ENCODE results near the gene SLC35F3.

SLC35F3 gene

DNA sequence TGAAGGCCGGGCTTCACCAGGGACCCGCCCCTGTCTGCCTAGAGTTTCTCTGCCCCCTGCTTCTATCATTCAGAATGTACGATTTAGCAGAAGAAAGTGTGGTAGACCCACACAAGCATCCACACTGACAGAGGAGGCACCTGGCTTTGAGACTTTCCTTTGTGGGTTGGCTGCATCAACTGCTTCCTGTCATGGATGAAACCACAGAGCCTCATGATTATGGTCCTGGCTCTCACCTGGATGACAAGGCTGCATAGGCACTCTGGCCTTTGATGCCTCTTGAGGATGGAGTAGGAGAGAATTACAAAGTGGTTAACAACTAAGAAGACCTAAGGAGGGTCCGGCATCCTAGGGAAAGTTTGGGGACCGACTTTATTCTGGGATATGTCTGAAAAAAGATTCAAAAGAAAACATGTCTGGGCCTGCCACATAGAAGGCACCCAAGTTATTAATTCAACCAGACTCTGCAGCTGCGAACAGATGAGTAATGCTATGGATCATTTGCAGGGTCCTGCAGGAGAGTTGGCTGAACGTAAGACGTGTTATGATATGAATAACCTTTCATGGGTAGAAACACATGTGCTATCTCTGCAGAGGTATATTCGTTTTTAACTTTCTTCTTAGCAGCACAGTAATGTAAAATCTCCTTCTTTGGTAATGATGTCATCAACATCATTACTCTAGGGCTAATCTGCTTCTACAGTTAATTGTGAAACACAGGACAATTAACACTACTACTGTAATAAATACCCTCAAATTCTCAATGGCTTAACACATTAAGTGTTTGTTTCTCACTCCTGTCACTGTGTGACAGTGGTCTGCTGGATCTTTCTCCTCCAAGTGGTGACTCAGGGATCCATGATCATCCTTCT lies 136.2 kb downstream of the SLC35F3 start:
- no peak for DNase-seq (ENCODE audit: low spot score)

- DNase-seq (ENCODE audit: low spot score), result no peak
Measured at GRCh38 chr1:234044079-234044478, 139.6 kb downstream of the SLC35F3 start.

GRCh38 chr1:234047123-234047522 lies 142.6 kb downstream of the SLC35F3 start:
- no peak for DNase-seq (ENCODE audit: low spot score)

DNA sequence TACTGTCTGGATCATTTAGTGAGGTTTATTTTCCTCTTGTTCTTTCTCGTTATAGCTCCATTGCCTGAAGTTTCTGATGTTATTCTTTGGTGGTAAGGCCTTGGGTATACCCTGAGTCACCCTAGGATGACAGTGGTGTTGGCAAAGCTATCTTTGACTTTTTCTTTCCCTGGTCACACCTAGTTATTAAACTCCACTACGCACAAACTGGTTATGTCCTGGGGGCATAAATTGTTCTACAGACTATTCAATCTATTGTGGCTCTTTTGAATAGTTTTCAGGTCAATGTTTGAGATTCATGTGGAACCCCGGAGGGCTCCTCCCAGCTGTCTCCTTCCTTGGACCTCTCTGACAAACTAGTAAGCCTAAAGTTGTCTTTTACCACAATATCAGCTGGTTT lies 157.7 kb downstream of the SLC35F3 start:
- no peak for DNase-seq (ENCODE audit: low spot score)

- peak; percentile 75 for DNase-seq (ENCODE audit: low spot score)
Measured at GRCh38 chr1:234065794-234066447, 161.4 kb downstream of the SLC35F3 start.

- DNase-seq (ENCODE audit: low spot score), result no peak
Measured at GRCh38 chr1:234067581-234068337, 163.3 kb downstream of the SLC35F3 start.

- DNase-seq (ENCODE audit: low spot score), result no peak
Measured at GRCh38 chr1:234069760-234070159, 165.3 kb downstream of the SLC35F3 start.

DNA sequence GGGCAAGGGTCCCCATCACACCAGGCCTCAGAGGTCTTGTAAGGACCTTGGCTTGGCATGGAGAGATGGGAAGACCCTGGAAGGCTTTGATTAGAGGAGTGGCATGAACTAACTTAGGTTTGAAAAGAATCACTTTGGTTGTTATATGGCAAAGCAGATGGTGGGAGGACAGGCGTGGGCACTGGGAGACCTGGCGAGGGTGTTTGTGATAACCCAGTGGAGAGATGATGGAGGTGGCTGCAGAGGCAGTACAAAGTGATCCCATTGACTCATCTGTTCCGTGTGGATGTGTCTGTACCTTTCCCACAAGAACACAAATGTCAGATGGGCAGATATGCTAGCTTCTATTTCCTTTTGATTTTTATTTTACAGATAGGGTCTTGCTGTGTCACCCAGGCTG lies 168.3 kb downstream of the SLC35F3 start:
- no peak for DNase-seq (ENCODE audit: low spot score)

- no peak for DNase-seq (ENCODE audit: low spot score)
Measured at GRCh38 chr1:234078143-234078542, 173.7 kb downstream of the SLC35F3 start.

DNA sequence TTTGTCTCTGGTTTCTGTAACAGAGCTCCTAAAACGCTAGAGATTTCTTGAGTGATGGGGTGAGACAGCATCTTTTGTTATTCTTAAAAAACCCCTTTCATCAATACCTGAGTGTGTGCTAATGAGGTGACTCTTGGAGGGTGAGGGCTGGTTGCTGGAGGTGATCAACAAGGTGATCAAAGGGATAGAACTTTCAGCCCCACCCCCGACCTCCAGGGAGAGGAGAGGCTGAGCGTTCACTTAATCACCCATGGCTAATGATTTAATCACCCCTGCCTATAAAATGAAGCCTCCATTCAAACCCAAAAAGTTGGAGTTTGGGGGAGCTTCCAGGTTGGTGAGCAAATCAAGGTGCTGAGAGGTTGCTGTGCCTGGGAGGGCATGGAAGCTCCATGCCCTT lies 175.4 kb downstream of the SLC35F3 start:
- no peak for DNase-seq (ENCODE audit: low spot score)

- DNase-seq (ENCODE audit: low spot score), result no peak
Measured at GRCh38 chr1:234083460-234083859, 179.0 kb downstream of the SLC35F3 start.

- no peak for DNase-seq (ENCODE audit: low spot score)
Measured at GRCh38 chr1:234089396-234089795, 184.9 kb downstream of the SLC35F3 start.

DNA sequence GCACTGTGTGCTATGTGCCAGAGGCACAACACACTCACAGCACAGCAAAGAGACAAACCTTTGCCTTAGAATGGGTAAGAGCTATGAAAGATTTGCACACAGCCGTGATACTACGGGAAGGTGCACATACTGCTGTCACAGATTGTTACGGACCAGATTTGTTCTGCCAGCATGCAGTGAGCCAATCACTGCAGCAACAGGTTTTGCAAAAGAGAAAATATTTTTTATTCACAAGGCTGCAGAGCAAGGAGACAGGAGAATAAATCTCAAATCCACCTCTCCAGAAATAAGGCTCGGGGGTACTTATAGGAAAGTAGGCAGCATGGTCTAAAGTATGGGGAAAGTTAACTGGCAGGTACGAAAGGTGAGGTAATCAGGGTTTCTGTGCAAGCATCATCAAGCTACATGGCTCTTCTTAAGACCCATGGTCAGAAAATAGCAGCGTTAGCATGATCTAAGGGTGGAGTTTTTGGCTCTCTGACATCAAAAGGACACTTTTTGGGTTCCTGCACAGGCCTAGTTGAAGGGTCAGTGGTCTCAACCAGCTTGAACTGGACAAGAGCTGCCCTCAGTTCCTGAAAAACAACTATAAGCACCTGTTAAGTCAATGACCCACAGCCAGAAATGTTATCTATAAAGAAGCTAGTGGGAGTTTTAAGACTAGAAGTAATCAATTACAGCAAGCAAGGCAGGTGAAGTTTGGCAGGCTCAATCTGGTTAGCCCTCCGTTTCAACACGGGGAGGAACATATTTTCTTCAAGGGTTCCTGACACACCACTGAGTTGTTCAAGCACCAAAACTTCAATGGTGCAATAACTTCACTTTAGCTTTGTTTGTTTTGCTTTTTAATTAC lies 186.0 kb downstream of the SLC35F3 start:
- DNase-seq (ENCODE audit: low spot score), result no peak

DNA sequence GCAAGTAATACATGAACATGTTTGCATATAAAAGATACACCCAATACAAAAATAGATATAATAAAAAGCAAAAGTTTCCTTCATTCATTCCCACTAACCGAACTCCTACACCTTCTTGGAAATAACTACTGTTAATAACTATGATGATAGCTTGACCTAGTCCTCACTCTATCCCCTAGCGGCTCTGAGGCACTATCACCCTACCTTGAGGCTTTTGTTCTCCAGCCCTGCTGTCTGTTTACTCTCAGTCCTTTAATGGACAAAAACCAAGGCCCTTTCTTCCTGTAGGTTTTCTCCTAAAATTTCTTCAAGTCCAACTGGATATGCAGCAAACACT lies 186.6 kb downstream of the SLC35F3 start:
- no peak for DNase-seq (ENCODE audit: low spot score)

DNA sequence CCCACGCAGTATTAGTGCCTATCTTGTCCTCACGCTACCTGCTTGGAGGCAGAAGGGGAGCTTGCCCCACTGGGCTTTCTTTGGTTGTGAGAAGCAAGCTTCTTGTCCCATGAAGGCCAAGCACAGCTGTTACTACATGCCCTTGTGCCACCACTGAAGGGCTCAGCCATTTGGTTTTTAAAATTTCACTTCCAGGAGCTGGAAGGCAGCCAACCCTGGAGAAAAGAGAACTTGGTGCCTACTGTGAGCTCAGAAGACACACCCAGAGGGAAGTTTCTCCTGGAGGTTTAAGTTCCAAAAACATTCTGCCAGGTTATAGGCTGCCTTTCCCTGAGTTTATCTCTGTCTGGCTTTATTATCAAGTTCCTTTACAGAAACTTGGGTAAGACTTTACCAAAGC lies 187.4 kb downstream of the SLC35F3 start:
- DNase-seq (ENCODE audit: low spot score), result no peak

GRCh38 chr1:234093107-234093506 lies 188.6 kb downstream of the SLC35F3 start:
- no peak for DNase-seq (ENCODE audit: low spot score)

DNA sequence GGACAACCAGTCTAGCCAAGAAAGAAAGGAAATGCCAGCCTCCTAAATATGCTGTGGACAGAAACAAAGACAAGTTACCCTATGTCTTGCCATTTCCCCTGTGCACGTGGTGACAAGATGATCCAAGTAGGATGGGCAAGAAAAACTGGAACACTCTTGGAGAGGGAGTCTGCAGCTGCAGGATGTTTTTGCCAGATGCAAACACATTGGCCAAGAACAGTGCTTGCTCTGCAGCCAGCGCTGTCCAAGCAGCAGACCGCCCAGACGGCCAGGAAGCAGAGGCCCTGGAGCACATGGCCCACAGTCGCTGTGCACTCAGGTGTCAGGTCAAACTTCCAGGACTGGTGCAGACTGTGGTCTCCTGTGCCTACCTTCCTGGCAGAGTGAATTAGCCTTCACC lies 189.3 kb downstream of the SLC35F3 start:
- no peak for DNase-seq (ENCODE audit: low spot score)

DNA sequence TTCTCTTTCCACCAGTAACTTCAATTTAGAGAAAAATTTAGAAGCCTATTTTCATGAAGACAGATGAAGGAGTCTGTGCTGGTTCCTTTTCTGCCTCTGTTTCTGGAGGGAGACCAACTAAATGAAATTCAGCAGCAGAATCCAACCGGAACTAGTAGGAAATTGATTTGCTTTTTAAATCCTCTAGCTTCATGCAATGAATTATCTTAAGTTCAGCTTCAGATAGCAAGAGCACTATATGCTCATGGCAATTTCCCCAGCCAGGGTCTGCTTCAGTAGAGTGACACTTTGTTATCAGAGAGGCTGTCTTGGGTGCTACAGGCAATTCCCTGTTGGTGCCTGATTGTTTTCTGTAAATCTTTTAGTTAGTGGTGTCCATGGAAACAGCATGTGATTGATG lies 189.7 kb downstream of the SLC35F3 start:
- no peak for DNase-seq (ENCODE audit: low spot score)

DNA sequence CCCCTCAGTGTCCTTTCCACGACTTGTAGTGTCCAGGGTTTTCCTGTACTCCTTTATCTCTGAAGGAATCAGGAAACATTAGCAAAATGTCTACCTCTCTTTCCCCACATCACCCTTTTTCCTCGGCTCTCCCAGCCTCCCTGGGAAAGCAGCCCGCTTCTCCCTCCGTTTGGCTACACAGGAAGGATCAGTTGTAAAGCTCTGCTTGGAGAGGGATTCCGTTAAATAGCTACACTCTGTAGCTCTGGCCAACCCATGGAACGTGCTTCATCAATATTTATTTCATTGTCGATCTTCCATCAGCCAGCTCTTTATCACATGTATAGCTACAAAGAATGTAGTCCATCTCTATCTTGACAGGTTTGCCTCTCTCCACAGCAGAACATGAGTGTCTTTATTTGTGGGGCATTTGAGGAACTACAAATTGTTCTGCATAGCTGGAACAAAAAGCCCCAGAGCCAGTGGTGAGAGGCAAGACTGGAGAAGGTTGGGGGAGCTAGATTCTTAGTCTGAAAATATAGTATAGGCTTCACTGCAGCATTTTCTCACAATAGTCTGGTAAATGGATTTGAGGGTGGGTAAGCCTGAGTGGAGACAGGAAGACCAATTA lies 191.8 kb downstream of the SLC35F3 start:
- DNase-seq (ENCODE audit: low spot score), result no peak

GRCh38 chr1:234102583-234102982 lies 198.1 kb downstream of the SLC35F3 start:
- DNase-seq (ENCODE audit: low spot score), result no peak

DNA sequence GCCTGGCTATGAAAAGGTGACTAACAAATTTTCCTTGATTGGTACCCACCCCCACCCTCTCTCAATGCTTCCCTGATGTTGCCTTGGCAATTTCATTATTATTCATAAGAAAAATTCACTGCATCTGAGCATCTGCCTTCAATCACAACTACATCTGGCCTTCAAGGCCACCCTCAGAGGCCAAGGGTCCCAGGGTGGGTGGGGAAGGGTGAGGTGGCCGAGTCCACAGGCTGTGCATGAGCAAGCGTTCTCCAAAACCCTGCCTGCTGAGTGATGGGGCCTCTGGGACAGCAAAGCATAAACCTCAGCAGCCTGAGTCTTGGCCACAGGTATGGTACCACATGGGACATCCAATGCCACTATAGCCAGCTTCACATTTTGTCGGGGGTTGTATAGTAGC lies 198.7 kb downstream of the SLC35F3 start:
- no peak for DNase-seq (ENCODE audit: low spot score)

DNA sequence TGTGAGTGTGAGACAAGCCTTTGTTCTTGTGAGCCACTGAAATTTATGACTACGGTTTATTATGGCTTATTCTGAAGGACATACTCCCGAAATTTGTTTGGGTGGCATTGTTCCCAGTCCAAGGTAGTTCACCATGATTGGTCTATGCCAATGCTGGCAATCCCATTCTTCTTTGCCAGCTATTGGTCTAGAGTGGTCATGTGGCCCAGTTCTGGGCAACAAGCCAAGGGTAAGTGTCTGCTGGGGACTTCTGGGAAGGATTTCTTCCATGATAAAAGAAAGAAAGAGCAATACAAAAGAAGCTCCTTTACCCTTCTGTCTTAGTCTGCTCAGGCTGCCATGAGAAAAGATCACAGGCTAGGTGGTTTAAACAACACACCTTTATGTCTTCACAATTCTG lies 201.6 kb downstream of the SLC35F3 start:
- DNase-seq (ENCODE audit: low spot score), result no peak
